Measurements from ENCODE around the gene MAFG. TPM values are rescaled to one million over a fixed set of nuclear protein-coding genes. Genes with fewer than 3 reads are reported as not detected.

The MAFG gene
- total RNA-seq, 4 donors from 2014 or later = 19.8 to 38.3 (median 34.4) TPM

DNA sequence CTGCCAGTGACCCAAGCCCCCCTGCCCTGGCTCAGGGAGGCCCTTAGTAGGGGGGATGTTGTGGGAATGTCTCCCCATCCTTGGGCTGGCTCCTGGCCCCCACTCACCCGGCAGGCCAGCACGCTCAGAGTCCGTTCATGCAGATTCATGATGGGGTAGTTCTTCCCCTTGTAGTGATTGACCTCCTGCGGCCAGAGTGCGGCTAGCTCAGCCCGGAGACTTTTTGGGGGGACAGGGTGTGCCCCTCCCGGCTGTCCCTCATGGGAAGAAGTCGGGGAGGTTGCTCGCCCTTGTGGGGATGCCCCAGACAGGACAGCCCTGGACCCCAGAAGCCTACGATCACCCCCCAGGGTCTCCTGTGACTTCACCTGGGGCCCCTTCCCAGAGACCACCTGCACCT is 21.5 kb downstream of the MAFG start:
- Histone ChIP-seq H3K4me1 (peaks cover 0 to 28% (median 14%) of the 10 kb centered on the region in 4 donors), H3K27me3 (no peaks in the 10 kb centered on the region), H3K27ac (no peak overlapping the region), H3K9me3 (no peaks in the 10 kb centered on the region), H3K4me3 (no peak overlapping the region), H3K36me3 (peaks cover 0 to 51% (median 0%) of the 10 kb centered on the region in 3 donors)
- TF ChIP-seq CTCF (IDR thresholded peaks at IDR 0.05) (no peak), POLR2A (IDR thresholded peaks at IDR 0.05) (no peak)
- DNase-seq = no peak

DNA sequence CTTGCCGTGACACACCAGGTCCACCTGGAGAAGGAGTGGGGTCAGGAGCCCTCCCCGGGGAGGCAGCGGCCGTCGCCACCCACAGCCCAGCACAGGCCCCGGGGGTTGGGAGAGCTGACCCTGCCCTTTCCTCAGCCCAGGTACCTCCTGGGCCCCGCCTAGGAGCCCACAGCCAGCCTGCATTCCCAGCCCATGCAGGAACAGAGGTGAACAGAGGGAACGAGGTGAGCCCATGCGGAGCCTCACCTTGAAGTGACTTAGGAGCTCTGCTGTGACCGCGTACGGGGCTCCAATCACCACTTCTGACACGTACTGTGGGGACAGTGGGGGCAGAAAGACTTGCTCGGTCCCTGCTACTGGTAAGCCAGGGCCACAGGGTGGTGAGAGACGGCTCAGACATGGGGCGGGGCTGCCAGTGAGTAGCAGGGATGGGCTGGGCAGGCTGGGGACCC is 22.1 kb downstream of the MAFG start:
- TF ChIP-seq CTCF (IDR thresholded peaks at IDR 0.05) = no peak
- TF ChIP-seq POLR2A (IDR thresholded peaks at IDR 0.05) = no peak
- Histone ChIP-seq H3K36me3 (peaks cover 0 to 52% (median 0%) of the 10 kb centered on the region in 3 donors), H3K27ac (no peak overlapping the region), H3K27me3 (no peaks in the 10 kb centered on the region), H3K4me1 (peaks cover 0 to 26% (median 12%) of the 10 kb centered on the region in 4 donors), H3K9me3 (no peaks in the 10 kb centered on the region), H3K4me3 (no peak overlapping the region)
- DNase-seq = no peak

DNA sequence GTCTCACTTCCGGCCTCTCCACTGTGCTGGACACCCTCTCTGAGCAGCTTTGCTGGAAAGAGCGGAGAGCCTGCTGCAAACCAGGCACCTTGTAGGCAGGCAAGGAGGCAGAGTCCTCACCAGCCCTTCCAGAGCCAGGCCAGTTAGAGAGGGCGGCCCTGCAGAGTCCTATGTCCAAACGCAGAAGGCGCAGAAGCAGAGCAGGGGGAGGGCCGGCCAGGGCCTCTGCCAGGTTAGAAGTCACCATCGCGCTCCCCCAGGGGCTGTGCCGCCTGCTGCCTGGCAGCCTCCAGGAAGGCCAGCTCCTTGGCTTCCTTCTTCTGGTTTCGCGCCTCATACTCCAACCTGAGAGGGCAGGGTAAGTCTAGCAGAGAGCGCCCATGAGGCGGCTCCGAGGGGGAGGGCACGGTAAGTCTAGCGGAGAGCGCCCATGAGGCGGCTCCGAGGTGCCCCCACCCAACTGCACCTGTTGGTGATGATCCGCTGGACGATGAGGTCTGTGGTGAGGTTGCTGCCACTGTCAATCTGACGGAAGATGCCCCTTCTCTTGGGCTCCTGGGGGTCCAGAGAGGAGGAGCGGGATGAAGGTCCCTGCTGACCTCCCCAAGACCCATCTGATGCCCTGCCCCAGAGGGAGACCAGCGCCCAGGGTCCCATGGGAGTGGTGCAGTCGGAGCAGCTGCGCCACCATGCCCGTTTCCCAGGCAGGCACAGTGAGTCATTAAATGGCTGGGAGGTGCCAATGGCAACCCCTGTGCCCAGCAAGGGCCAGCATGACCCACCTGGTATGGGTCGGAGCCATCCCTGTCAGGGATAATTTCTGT is 22.7 kb downstream of the MAFG start:
- peaks cover 0 to 20% (median 9%) of the 10 kb centered on the region in 4 donors for H3K4me1 ChIP-seq
- TF ChIP-seq POLR2A (IDR thresholded peaks at IDR 0.05) (no peak), CTCF (IDR thresholded peaks at IDR 0.05) (no peak)
- no peak overlapping the region for H3K27ac ChIP-seq
- H3K4me3 ChIP-seq = no peak overlapping the region
- H3K9me3 ChIP-seq = no peaks in the 10 kb centered on the region
- DNase-seq = no peak
- H3K27me3 ChIP-seq = no peaks in the 10 kb centered on the region
- peaks cover 0 to 59% (median 0%) of the 10 kb centered on the region in 3 donors for H3K36me3 ChIP-seq

GRCh38 chr17:81903896-81904599 is 23.5 kb downstream of the MAFG start:
- H3K27ac ChIP-seq = no peak overlapping the region
- no peaks in the 10 kb centered on the region for H3K27me3 ChIP-seq
- H3K4me3 ChIP-seq = no peak overlapping the region
- peaks cover 0 to 63% (median 0%) of the 10 kb centered on the region in 3 donors for H3K36me3 ChIP-seq
- H3K4me1 ChIP-seq = peaks cover 0 to 17% (median 7%) of the 10 kb centered on the region in 4 donors
- TF ChIP-seq CTCF (IDR thresholded peaks at IDR 0.05) (no peak), POLR2A (IDR thresholded peaks at IDR 0.05) (no peak)
- DNase-seq = no peak
- H3K9me3 ChIP-seq = no peaks in the 10 kb centered on the region

DNA sequence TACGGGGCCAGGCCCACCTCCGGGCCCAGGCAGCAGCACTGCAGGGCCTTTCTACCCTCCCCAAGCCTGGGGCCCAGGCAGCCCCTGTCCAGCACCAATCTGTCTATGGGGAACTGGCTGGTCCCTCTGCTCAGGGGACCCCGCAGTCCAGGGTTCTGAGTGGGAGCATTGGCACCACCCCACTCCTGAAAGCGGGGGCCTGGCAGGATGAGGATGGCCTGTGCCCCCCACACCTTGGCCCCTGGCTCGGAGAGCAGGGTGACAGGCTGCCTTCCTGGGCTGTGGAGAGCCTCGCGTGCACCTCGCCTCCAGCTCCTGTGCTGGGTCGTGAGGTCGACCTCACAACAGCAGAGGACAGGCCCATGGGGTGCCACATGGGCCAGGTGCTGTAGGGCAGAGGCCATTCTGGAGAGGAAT is 24.1 kb downstream of the MAFG start:
- H3K4me3 ChIP-seq = no peak overlapping the region
- H3K9me3 ChIP-seq = no peaks in the 10 kb centered on the region
- peak in 1 of 3 donors; percentile 47 for DNase-seq
- H3K27ac ChIP-seq = no peak overlapping the region
- TF ChIP-seq POLR2A (IDR thresholded peaks at IDR 0.05) = no peak
- H3K27me3 ChIP-seq = no peaks in the 10 kb centered on the region
- peaks cover 0 to 17% (median 7%) of the 10 kb centered on the region in 4 donors for H3K4me1 ChIP-seq
- peaks cover 0 to 63% (median 0%) of the 10 kb centered on the region in 3 donors for H3K36me3 ChIP-seq

Data from Peyer's patch (tissue), 4 donors.